Bone marrow (tissue), 2 donors: Measurements from ENCODE around the gene SDCCAG8.

ENCODE experiments used
- DNase-seq, 2 donors: peaks; one replicate each; lab custom pipeline; 2025; lab: John Stamatoyannopoulos, UW

Gene SDCCAG8

GRCh38 chr1:243420016-243420945, 164.4 kb downstream of the SDCCAG8 start:
- no peak for DNase-seq

- DNase-seq, result no peak
Measured at GRCh38 chr1:243420946-243421685, 165.3 kb downstream of the SDCCAG8 start.

GRCh38 chr1:243421784-243422183, 165.9 kb downstream of the SDCCAG8 start:
- peak in 1 of 2 donors; percentile 85 for DNase-seq

GRCh38 chr1:243422362-243422761, 166.5 kb downstream of the SDCCAG8 start:
- DNase-seq, result no peak

- no peak for DNase-seq
Measured at GRCh38 chr1:243428084-243428483, 172.2 kb downstream of the SDCCAG8 start.

GRCh38 chr1:243428617-243429342, 172.9 kb downstream of the SDCCAG8 start:
- DNase-seq, result no peak

GRCh38 chr1:243431591-243431990, 175.8 kb downstream of the SDCCAG8 start:
- DNase-seq, result no peak

GRCh38 chr1:243432136-243432535, 176.3 kb downstream of the SDCCAG8 start:
- no peak for DNase-seq

GRCh38 chr1:243433737-243434370, 178.0 kb downstream of the SDCCAG8 start:
- no peak for DNase-seq

GRCh38 chr1:243434594-243434993, 178.8 kb downstream of the SDCCAG8 start:
- no peak for DNase-seq

GRCh38 chr1:243435836-243436235, 180.0 kb downstream of the SDCCAG8 start:
- DNase-seq, result no peak

- DNase-seq, result no peak
Measured at GRCh38 chr1:243438146-243438545, 182.3 kb downstream of the SDCCAG8 start.

- DNase-seq, result no peak
Measured at GRCh38 chr1:243438815-243439214, 183.0 kb downstream of the SDCCAG8 start.

GRCh38 chr1:243440406-243440805, 184.6 kb downstream of the SDCCAG8 start:
- DNase-seq, result no peak

GRCh38 chr1:243441601-243442000, 185.8 kb downstream of the SDCCAG8 start:
- no peak for DNase-seq

- DNase-seq, result peak in 1 of 2 donors; percentile 44
Measured at GRCh38 chr1:243443557-243443956, 187.7 kb downstream of the SDCCAG8 start.

- DNase-seq, result peak in 1 of 2 donors; percentile 47
Measured at GRCh38 chr1:243447347-243447746, 191.5 kb downstream of the SDCCAG8 start.

- DNase-seq, result no peak
Measured at GRCh38 chr1:243447844-243448243, 192.0 kb downstream of the SDCCAG8 start.

- no peak for DNase-seq
Measured at GRCh38 chr1:243449373-243449772, 193.5 kb downstream of the SDCCAG8 start.

- peak in 1 of 2 donors; percentile 90 for DNase-seq
Measured at GRCh38 chr1:243452092-243452491, 196.3 kb downstream of the SDCCAG8 start.

- DNase-seq, result no peak
Measured at GRCh38 chr1:243454328-243454997, 198.6 kb downstream of the SDCCAG8 start.
